ENCODE data around the gene IL1R2. TPM values are rescaled to one million over a fixed set of nuclear protein-coding genes. Genes with fewer than 3 reads are reported as not detected.

The IL1R2 gene
- total and polyA plus RNA-seq, 9 of the 15 experiments (the other 6 are each of a cell fraction or from before 2014, with no cell fraction given): 0.13 TPM; not detected in 8

- 0 out of 2 replicates have a peak, but pooled peaks have one; percentile 85 for TF ChIP-seq HEY1 (CRISPR knock-in tag; IDR thresholded peaks at IDR 0.05; ENCODE audit: borderline replicate concordance)
- peak; percentile 48 for TF ChIP-seq ATF7 (IDR thresholded peaks at IDR 0.05)
- peak; percentile 97 for TF ChIP-seq SOX6 (IDR thresholded peaks at IDR 0.05)
- TF ChIP-seq TAF1 (IDR thresholded peaks at IDR 0.05; ENCODE audit: control insufficient read depth, extremely low read depth, insufficient read depth, low read length, severe bottlenecking): peak; percentile 61
- peak; percentile 77 for TF ChIP-seq ESRRA (IDR thresholded peaks at IDR 0.05; ENCODE audit: borderline replicate concordance, low read depth)
- no peak for TF ChIP-seq FIP1L1 (IDR thresholded peaks at IDR 0.05; ENCODE audit: low read depth, low read length, poor library complexity, severe bottlenecking)
- peak; percentile 52; the same call in 1 of the 2 replicates for TF ChIP-seq MYBL2 (IDR thresholded peaks at IDR 0.05; ENCODE audit: low read depth)
- TF ChIP-seq MYBL2 (CRISPR knock-in tag; IDR thresholded peaks at IDR 0.05; ENCODE audit: borderline replicate concordance): no peak
- peak; percentile 78; the same call in 1 of the 2 replicates for TF ChIP-seq XRCC5 (IDR thresholded peaks at IDR 0.05; ENCODE audit: low read depth, low read length)
- peak; percentile 89 for TF ChIP-seq CREB3 (tag; conservative IDR thresholded peaks at IDR 0.05; ENCODE audit: low read depth)
- peak; percentile 45 for TF ChIP-seq KLF13 (tag; IDR thresholded peaks at IDR 0.05; ENCODE audit: borderline replicate concordance, low read depth)
- TF ChIP-seq ZKSCAN8 (CRISPR knock-in tag; IDR thresholded peaks at IDR 0.05): peak; percentile 81; the same call in 1 of the 2 replicates
- TF ChIP-seq CREBBP (IDR thresholded peaks at IDR 0.05; ENCODE audit: low read depth, low read length): no peak
- peak; percentile 46; the same call in 1 of the 2 replicates for TF ChIP-seq ZBTB26 (CRISPR knock-in tag; IDR thresholded peaks at IDR 0.05)
- TF ChIP-seq PKNOX1 (IDR thresholded peaks at IDR 0.05): peak; percentile 35
- no peak for TF ChIP-seq BDP1 (IDR thresholded peaks at IDR 0.05; ENCODE audit: insufficient read depth, insufficient read length)
- peak; percentile 97 for TF ChIP-seq ELF4 (CRISPR knock-in tag; IDR thresholded peaks at IDR 0.05)
- TF ChIP-seq NONO (IDR thresholded peaks at IDR 0.05; ENCODE audit: low read depth in 2 of 2, low read length in 1 of 2): peak in 1 of 2 experiments; percentile 92; a peak in 1 of 4 replicates
- 0 out of 2 replicates have a peak, but pooled peaks have one; percentile 52 for TF ChIP-seq RFX7 (CRISPR knock-in tag; IDR thresholded peaks at IDR 0.05)
- peak; percentile 33; the same call in 1 of the 2 replicates for TF ChIP-seq CBX5 (IDR thresholded peaks at IDR 0.05; ENCODE audit: borderline replicate concordance, low read depth)
- peak; percentile 34 for TF ChIP-seq PRDM10 (IDR thresholded peaks at IDR 0.05; ENCODE audit: partially characterized antibody)
Measured at GRCh38 chr2:102069311-102069974, 77.7 kb downstream of the IL1R2 start (continued).

Data from K562 (cell line).